ENCODE data around the gene RNF4. TPM values are rescaled to one million over a fixed set of nuclear protein-coding genes. Genes with fewer than 3 reads are reported as not detected.

The RNF4 gene
- total and polyA plus RNA-seq, 10 of the 15 experiments (the other 5 are each of a cell fraction or from before 2014, with no cell fraction given) = 34.9 to 145 (median 76.1) TPM

- Histone ChIP-seq H3K9ac (ENCODE audit: control insufficient read depth, insufficient read depth, low read length) (no peak overlapping the region; the same call in 1 of the 2 replicates), H3K4me3 (peak overlapping the region; percentile 60; the same call in 1 of the 2 replicates), H3K4me2 (ENCODE audit: control insufficient read depth, insufficient read depth) (peak overlapping the region; percentile 92), H3K36me3 (ENCODE audit: control insufficient read depth in 2 of 2, insufficient read depth in 2 of 2, low read length in 1 of 2) (no peaks in the 10 kb centered on the region), H2AFZ (ENCODE audit: control insufficient read depth, low read depth, low read length) (peak overlapping the region; percentile 61), H3K9me3 (replicated peaks; ENCODE audit: control insufficient read depth, insufficient read depth, low read length) (no peaks in the 10 kb centered on the region), H3K27me3 (replicated peaks in 1 of 2; ENCODE audit: control insufficient read depth in 2 of 2, insufficient read depth in 2 of 2, low read length in 1 of 2) (no peaks in the 10 kb centered on the region; a peak in 2 of 4 replicates), H3K79me2 (ENCODE audit: control insufficient read depth, insufficient read depth, low read length) (peaks cover 2% of the 10 kb centered on the region), H3K27ac (ENCODE audit: control insufficient read depth, insufficient read depth) (no peak overlapping the region), H3K4me1 (ENCODE audit: control insufficient read depth, insufficient read depth, low read length) (peaks cover 4% of the 10 kb centered on the region), H4K20me1 (ENCODE audit: control insufficient read depth, insufficient read depth) (no peaks in the 10 kb centered on the region)
- RAD21 ChIA-PET (ENCODE audit: unreplicated experiment) = no interaction called here
- WGBS (ENCODE audit: insufficient coverage, insufficient replicate concordance, low lambda C conversion rate, missing lambda C conversion rate) = 32% methylated on average over 38 of the region's 99 CpGs
- SMC1A ChIA-PET (ENCODE audit: uncharacterized antibody, unreplicated experiment) = interaction anchor here (1.2 kb wide), 1 partner anchor 13 kb away, joined by 3 read pairs; no protein-coding TSS in a partner anchor
- ATAC-seq = peak; percentile 97
- no TSS peak for BruUV-seq (replicated peaks)
- no peak for FAIRE-seq
- DNase-seq (ENCODE audit: low read depth, low spot score) = no peak
- in situ Hi-C loops (cut with MboI) (no loop called here), intact Hi-C loops (cut with micrococcal nuclease; ENCODE audit: unreplicated experiment) (loop anchor here (1.0 kb wide), 1 partner anchor 242 kb away; no protein-coding TSS in a partner anchor)
- POLR2A ChIA-PET = interaction anchor here (0.6 kb wide), 1 partner anchor 9 kb away, joined by 6 read pairs; no protein-coding TSS in a partner anchor
- CTCF ChIA-PET = interaction anchor here (1.0 to 1.5 kb wide), 3 partner anchors 20 to 242 kb away, joined by 3 to 7 read pairs (median 4); no protein-coding TSS in a partner anchor
- TF ChIP-seq RB1 (IDR thresholded peaks at IDR 0.05; ENCODE audit: borderline replicate concordance) (peak; percentile 31; the same call in 1 of the 2 replicates), MXI1 (IDR thresholded peaks at IDR 0.05; ENCODE audit: low read depth, low read length) (peak; percentile 17; the same call in 1 of the 2 replicates), DPF2 (IDR thresholded peaks at IDR 0.05) (peak; percentile 58), RAD21 (IDR thresholded peaks at IDR 0.05; ENCODE audit: insufficient read depth, low read depth, low read length) (peak; percentile 29; the same call in 1 of the 2 replicates), NFYB (IDR thresholded peaks at IDR 0.05; ENCODE audit: insufficient read depth, low read depth, low read length) (no peak), LARP7 (IDR thresholded peaks at IDR 0.05) (peak; percentile 87), CHD1 (IDR thresholded peaks at IDR 0.05; ENCODE audit: low read depth, low read length) (no peak), ZNF687 (IDR thresholded peaks at IDR 0.05) (peak; percentile 63), BHLHE40 (IDR thresholded peaks at IDR 0.05; ENCODE audit: borderline replicate concordance in 1 of 2, low read depth in 2 of 2, low read length in 1 of 2) (peak; percentile 78 to 93; a peak in 3 of 4 replicates), HDAC6 (IDR thresholded peaks at IDR 0.05; ENCODE audit: unreplicated experiment) (peak; percentile 96), IKZF2 (IDR thresholded peaks at IDR 0.05) (no peak), SMC3 (IDR thresholded peaks at IDR 0.05; ENCODE audit: borderline replicate concordance, low read length) (peak; percentile 23; the same call in 1 of the 2 replicates), NR2F1 (conservative IDR thresholded peaks at IDR 0.05) (peak; percentile 35), NKRF (conservative IDR thresholded peaks at IDR 0.05) (peak; percentile 59; the same call in 1 of the 2 replicates), GATAD2B (conservative IDR thresholded peaks at IDR 0.05; ENCODE audit: low read depth) (peak; percentile 78), HCFC1 (IDR thresholded peaks at IDR 0.05; ENCODE audit: low read length) (no peak), IKZF1 (conservative IDR thresholded peaks at IDR 0.05) (peak; percentile 60)
Observed at GRCh38 chr4:2462218-2462991, 6.5 kb upstream of the RNF4 start.

All from GM12878 (cell line).